GM15510 (cell line): ENCODE data around the gene KCNK17.

ENCODE experiments used
- POLR2A ChIP-seq: IDR thresholded peaks from 3 replicates; pipeline ENCODE4 v1.6.1; 2011; ENCODE audit warnings: borderline replicate concordance; ENCODE audit not compliant: insufficient read length; ENCODE audit errors: extremely low read depth

KCNK17 gene

GRCh38 chr6:39314273-39314795 is at the start of gene KCNK17:
Gene KCNK17, minus strand, starts transcription at chr6:39314419. Its CDS starts 99 bp downstream, at chr6:39314320.
- no peak for TF ChIP-seq POLR2A

- TF ChIP-seq POLR2A, result no peak
Measured at GRCh38 chr6:39363280-39363679, 49.1 kb upstream of the KCNK17 start.

- no peak for TF ChIP-seq POLR2A
Measured at GRCh38 chr6:39362487-39362865, 48.3 kb upstream of the KCNK17 start.

- TF ChIP-seq POLR2A, result no peak
Measured at GRCh38 chr6:39361657-39362486, 47.7 kb upstream of the KCNK17 start.

- no peak for TF ChIP-seq POLR2A
Measured at GRCh38 chr6:39360378-39360777, 46.2 kb upstream of the KCNK17 start.

GRCh38 chr6:39357998-39358686 is 43.9 kb upstream of the KCNK17 start:
- no peak for TF ChIP-seq POLR2A

GRCh38 chr6:39353698-39354315 is 39.6 kb upstream of the KCNK17 start:
- no peak for TF ChIP-seq POLR2A

GRCh38 chr6:39350723-39351505 is 36.7 kb upstream of the KCNK17 start:
- TF ChIP-seq POLR2A, result no peak

- no peak for TF ChIP-seq POLR2A
Measured at GRCh38 chr6:39348740-39349139, 34.5 kb upstream of the KCNK17 start.

GRCh38 chr6:39347906-39348585 is 33.8 kb upstream of the KCNK17 start:
- no peak for TF ChIP-seq POLR2A

- no peak for TF ChIP-seq POLR2A
Measured at GRCh38 chr6:39347206-39347605, 33.0 kb upstream of the KCNK17 start.

- no peak for TF ChIP-seq POLR2A
Measured at GRCh38 chr6:39344821-39345280, 30.6 kb upstream of the KCNK17 start.

- TF ChIP-seq POLR2A, result no peak
Measured at GRCh38 chr6:39343396-39343870, 29.2 kb upstream of the KCNK17 start.

GRCh38 chr6:39342692-39343395 is 28.6 kb upstream of the KCNK17 start:
- no peak for TF ChIP-seq POLR2A

- no peak for TF ChIP-seq POLR2A
Measured at GRCh38 chr6:39341937-39342336, 27.7 kb upstream of the KCNK17 start.
